ENCODE measurements around the gene ENOX1.

GRCh38 chr13:43362556-43362955 is 424.2 kb downstream of the ENOX1 start:
- TF ChIP-seq, protein P1, sequence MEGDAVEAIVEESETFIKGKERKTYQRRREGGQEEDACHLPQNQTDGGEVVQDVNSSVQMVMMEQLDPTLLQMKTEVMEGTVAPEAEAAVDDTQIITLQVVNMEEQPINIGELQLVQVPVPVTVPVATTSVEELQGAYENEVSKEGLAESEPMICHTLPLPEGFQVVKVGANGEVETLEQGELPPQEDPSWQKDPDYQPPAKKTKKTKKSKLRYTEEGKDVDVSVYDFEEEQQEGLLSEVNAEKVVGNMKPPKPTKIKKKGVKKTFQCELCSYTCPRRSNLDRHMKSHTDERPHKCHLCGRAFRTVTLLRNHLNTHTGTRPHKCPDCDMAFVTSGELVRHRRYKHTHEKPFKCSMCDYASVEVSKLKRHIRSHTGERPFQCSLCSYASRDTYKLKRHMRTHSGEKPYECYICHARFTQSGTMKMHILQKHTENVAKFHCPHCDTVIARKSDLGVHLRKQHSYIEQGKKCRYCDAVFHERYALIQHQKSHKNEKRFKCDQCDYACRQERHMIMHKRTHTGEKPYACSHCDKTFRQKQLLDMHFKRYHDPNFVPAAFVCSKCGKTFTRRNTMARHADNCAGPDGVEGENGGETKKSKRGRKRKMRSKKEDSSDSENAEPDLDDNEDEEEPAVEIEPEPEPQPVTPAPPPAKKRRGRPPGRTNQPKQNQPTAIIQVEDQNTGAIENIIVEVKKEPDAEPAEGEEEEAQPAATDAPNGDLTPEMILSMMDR (IDR thresholded peaks at IDR 0.05) = no peak
- no peak for TF ChIP-seq ZFX (IDR thresholded peaks at IDR 0.05; ENCODE audit: borderline replicate concordance)
